GM18909 (cell line): Measurements from ENCODE around the gene PRR3.

Experiments used
- ATAC-seq: cut with Tn5 transposase; IDR thresholded peaks from one replicate; pipeline ENCODE4 v1.9.1; 2021; ENCODE audit warnings: mild to moderate bottlenecking; ENCODE audit not compliant: unreplicated experiment, poor library complexity

PRR3 gene

GRCh38 chr6:30611150-30611855 is 54.2 kb downstream of the PRR3 start:
- ATAC-seq = no peak

- no peak for ATAC-seq
Observed at GRCh38 chr6:30611856-30612194, 54.7 kb downstream of the PRR3 start.

- no peak for ATAC-seq
Observed at GRCh38 chr6:30612213-30612612, 55.1 kb downstream of the PRR3 start.

DNA sequence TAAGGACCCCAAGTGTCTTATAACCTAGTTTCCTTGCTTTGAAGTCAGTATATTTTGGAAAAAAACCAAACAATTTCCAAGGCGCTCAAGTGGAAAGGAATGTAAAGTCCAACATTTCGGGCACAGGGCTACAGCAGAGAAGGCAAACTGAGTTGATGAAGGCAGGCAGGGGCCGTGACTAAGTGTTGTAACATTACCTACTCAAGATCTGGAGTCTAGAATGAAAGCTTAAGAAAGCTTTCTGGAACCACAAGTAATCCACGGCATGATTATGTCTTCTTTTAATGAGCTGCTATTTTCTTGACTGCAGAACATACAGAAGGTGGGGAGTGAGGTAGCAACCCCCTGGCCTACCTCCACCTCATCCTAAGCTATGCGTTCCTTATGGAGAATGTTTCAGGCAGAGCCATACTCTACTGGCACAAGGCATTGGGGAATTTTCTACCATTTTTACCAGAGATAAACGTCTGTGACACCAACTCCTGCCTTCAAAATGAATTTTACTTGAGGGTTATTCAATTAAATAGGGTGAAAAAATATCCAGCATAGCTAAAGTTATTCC is 55.7 kb downstream of the PRR3 start:
- ATAC-seq = no peak
